ENCODE data around the gene ID3. TPM values are rescaled to one million over a fixed set of nuclear protein-coding genes. Genes with fewer than 3 reads are reported as not detected.
A peak's percentile ranks its signal among the peaks of the same experiment; 100 is the strongest.

ID3 gene
- total RNA-seq, 1 donor from 2014 or later = 91.4 TPM

DNA sequence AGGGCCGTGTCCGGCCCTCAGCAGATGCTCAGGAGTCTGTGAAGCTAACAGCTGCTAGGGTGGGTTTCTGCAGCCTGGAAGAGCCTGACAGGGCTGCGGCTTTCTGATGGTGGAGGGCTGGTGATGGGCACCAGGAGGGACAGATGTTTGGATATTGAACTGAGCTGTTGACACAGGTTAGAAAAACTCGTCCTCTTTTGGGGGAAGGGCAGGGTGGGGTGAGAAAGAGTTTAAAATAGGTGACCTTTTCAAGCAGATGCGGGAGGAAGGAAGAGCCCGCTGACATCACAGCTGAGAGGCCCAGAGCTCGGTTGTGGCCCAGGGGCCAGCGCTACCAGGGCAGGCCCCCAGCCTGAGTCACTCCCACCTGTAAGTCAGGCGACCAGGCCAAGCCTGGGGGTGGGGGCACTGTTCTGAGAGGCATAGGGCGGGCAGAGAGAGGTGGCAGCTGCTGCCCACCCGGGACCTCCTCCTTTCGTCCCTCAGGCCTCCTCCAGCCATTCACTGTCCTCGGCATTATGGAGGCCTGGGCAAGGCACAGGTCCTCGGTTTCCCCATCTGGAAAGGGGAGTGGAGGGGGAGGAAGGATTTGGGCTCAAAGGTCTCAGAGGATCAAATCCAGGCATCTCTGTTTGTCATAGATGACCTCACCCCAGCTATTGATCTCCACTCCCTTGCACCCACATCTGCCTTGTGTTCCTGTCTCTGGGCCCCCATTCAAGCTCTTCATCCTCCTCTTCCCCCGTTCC, 32.3 kb upstream of the ID3 start:
- H3K4me2 ChIP-seq (ENCODE audit: low read length) = no peak overlapping the region
- H3K27me3 ChIP-seq (ENCODE audit: insufficient read depth, low read length) = no peaks in the 10 kb centered on the region
- no peaks in the 10 kb centered on the region for H3K36me3 ChIP-seq (ENCODE audit: insufficient read depth, low read length)
- no peak overlapping the region for H3K4me3 ChIP-seq (ENCODE audit: insufficient read depth, low read depth, low read length)
- no peaks in the 10 kb centered on the region for H3K9me3 Mint-ChIP-seq (ENCODE audit: unreplicated experiment)
- peaks cover 16% of the 10 kb centered on the region for H3K4me1 Mint-ChIP-seq (ENCODE audit: low read depth, unreplicated experiment)
- TF ChIP-seq, protein P1, sequence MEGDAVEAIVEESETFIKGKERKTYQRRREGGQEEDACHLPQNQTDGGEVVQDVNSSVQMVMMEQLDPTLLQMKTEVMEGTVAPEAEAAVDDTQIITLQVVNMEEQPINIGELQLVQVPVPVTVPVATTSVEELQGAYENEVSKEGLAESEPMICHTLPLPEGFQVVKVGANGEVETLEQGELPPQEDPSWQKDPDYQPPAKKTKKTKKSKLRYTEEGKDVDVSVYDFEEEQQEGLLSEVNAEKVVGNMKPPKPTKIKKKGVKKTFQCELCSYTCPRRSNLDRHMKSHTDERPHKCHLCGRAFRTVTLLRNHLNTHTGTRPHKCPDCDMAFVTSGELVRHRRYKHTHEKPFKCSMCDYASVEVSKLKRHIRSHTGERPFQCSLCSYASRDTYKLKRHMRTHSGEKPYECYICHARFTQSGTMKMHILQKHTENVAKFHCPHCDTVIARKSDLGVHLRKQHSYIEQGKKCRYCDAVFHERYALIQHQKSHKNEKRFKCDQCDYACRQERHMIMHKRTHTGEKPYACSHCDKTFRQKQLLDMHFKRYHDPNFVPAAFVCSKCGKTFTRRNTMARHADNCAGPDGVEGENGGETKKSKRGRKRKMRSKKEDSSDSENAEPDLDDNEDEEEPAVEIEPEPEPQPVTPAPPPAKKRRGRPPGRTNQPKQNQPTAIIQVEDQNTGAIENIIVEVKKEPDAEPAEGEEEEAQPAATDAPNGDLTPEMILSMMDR (IDR thresholded peaks at IDR 0.05; ENCODE audit: insufficient read depth, low read depth, low read length) = no peak
- no peak for TF ChIP-seq EZH2 (IDR thresholded peaks at IDR 0.05; ENCODE audit: insufficient read depth, low read length)
- no peak overlapping the region for H2AFZ ChIP-seq (ENCODE audit: low read depth, low read length)
- no peak overlapping the region for H3K27ac ChIP-seq (ENCODE audit: low read depth, low read length)
- H3K9ac ChIP-seq (ENCODE audit: low read length) = no peak overlapping the region
- H3K4me1 ChIP-seq (ENCODE audit: insufficient read depth, low read length) = peaks cover 9% of the 10 kb centered on the region
- H3K27ac Mint-ChIP-seq (ENCODE audit: unreplicated experiment) = peak overlapping the region; percentile 58
- no peaks in the 10 kb centered on the region for H3K9me3 ChIP-seq (ENCODE audit: insufficient read depth, low read depth, low read length)
- DNase-seq (ENCODE audit: low read depth) (no peak), FAIRE-seq (no peak)
- H3K4me3 Mint-ChIP-seq (ENCODE audit: unreplicated experiment) = no peak overlapping the region
- H4K20me1 ChIP-seq (ENCODE audit: insufficient read depth, low read length) = no peaks in the 10 kb centered on the region
- H3K27me3 Mint-ChIP-seq (ENCODE audit: low read depth, unreplicated experiment) = peaks cover 4% of the 10 kb centered on the region
- no peaks in the 10 kb centered on the region for H3K79me2 ChIP-seq (ENCODE audit: insufficient read depth, low read length)
- peaks cover 2% of the 10 kb centered on the region for H3K36me3 Mint-ChIP-seq (ENCODE audit: low read depth, unreplicated experiment)

DNA sequence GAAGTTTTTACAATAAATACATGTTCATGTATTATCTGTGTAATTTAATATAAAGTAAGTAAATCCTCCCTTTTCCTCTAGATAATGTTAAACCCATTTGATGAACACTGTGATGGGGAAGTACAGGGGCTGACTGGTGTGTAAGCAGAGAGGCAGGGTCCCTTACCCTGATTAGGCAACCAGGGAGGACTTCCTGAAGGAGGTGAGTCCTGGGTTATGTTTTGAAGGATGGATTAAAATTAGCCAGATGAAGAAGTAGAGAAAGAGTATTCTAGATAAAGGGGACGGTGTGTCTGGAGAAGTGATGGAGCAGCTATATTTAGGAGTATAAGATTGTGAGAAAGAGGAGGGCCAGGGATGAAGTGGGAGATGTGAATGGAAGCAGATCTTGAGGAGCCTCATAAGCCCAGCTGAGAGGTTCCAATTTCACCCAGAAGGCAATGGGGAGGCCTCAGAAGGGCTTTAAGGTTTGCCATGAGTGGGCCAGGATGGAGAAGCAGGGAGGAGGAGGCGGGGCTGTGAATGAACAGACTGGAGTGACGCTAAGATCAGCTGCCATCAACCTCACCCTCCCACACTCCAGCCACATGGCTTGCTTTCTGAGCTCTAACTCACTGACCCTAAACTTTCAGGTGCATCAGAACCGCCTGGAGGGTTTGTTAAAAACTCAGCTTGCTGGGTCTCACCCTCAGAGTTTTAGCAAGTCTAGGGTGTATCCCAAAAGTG, 30.9 kb upstream of the ID3 start:
- Mint-ChIP-seq H3K27me3 (ENCODE audit: low read depth, unreplicated experiment) (peaks cover 4% of the 10 kb centered on the region), H3K4me1 (ENCODE audit: low read depth, unreplicated experiment) (peaks cover 22% of the 10 kb centered on the region), H3K9me3 (ENCODE audit: unreplicated experiment) (no peaks in the 10 kb centered on the region), H3K4me3 (ENCODE audit: unreplicated experiment) (no peak overlapping the region), H3K27ac (ENCODE audit: unreplicated experiment) (peak overlapping the region; percentile 61), H3K36me3 (ENCODE audit: low read depth, unreplicated experiment) (peaks cover 2% of the 10 kb centered on the region)
- no peaks in the 10 kb centered on the region for H4K20me1 ChIP-seq (ENCODE audit: insufficient read depth, low read length)
- no peaks in the 10 kb centered on the region for H3K79me2 ChIP-seq (ENCODE audit: insufficient read depth, low read length)
- no peak overlapping the region for H3K27ac ChIP-seq (ENCODE audit: low read depth, low read length)
- H3K9ac ChIP-seq (ENCODE audit: low read length) = no peak overlapping the region
- H3K4me2 ChIP-seq (ENCODE audit: low read length) = no peak overlapping the region
- TF ChIP-seq EZH2 (IDR thresholded peaks at IDR 0.05; ENCODE audit: insufficient read depth, low read length) = no peak
- TF ChIP-seq, protein P1 (IDR thresholded peaks at IDR 0.05; ENCODE audit: insufficient read depth, low read depth, low read length) = no peak
- H3K4me1 ChIP-seq (ENCODE audit: insufficient read depth, low read length) = peaks cover 12% of the 10 kb centered on the region
- FAIRE-seq (no peak), DNase-seq (ENCODE audit: low read depth) (no peak)
- H2AFZ ChIP-seq (ENCODE audit: low read depth, low read length) = no peak overlapping the region
- no peaks in the 10 kb centered on the region for H3K27me3 ChIP-seq (ENCODE audit: insufficient read depth, low read length)
- no peak overlapping the region for H3K4me3 ChIP-seq (ENCODE audit: insufficient read depth, low read depth, low read length)
- H3K36me3 ChIP-seq (ENCODE audit: insufficient read depth, low read length) = no peaks in the 10 kb centered on the region
- H3K9me3 ChIP-seq (ENCODE audit: insufficient read depth, low read depth, low read length) = no peaks in the 10 kb centered on the region

Measured in astrocyte (in vitro differentiated cells and primary cell).